ENCODE results near the gene NFATC1. TPM values are rescaled to one million over a fixed set of nuclear protein-coding genes. Genes with fewer than 3 reads are reported as not detected.

The NFATC1 gene
- total RNA-seq, 1 donor from 2014 or later = 6.1 TPM

- Mint-ChIP-seq H3K27ac (no peak overlapping the region), H3K4me3 (no peak overlapping the region), H3K9me3 (no peaks in the 10 kb centered on the region), H3K36me3 (no peaks in the 10 kb centered on the region), H3K27me3 (no peaks in the 10 kb centered on the region), H3K4me1 (ENCODE audit: unreplicated experiment) (peaks cover 4% of the 10 kb centered on the region)
- no peak for TF ChIP-seq CTCF (conservative IDR thresholded peaks at IDR 0.05)
- no peak for DNase-seq (ENCODE audit: extremely low spot score, unreplicated experiment)
Observed at GRCh38 chr18:79485788-79486355, 90.1 kb downstream of the NFATC1 start.

- Mint-ChIP-seq H3K9me3 (no peaks in the 10 kb centered on the region), H3K36me3 (no peaks in the 10 kb centered on the region), H3K4me1 (ENCODE audit: unreplicated experiment) (peaks cover 4% of the 10 kb centered on the region), H3K27me3 (no peaks in the 10 kb centered on the region), H3K27ac (no peak overlapping the region), H3K4me3 (no peak overlapping the region)
- no peak for DNase-seq (ENCODE audit: extremely low spot score, unreplicated experiment)
- no peak for TF ChIP-seq CTCF (conservative IDR thresholded peaks at IDR 0.05)
Observed at GRCh38 chr18:79486356-79487182, 90.8 kb downstream of the NFATC1 start.

GRCh38 chr18:79487183-79487800 lies 91.6 kb downstream of the NFATC1 start:
- Mint-ChIP-seq H3K9me3 (no peaks in the 10 kb centered on the region), H3K4me3 (no peak overlapping the region), H3K27ac (no peak overlapping the region), H3K36me3 (no peaks in the 10 kb centered on the region), H3K4me1 (ENCODE audit: unreplicated experiment) (peaks cover 4% of the 10 kb centered on the region), H3K27me3 (no peaks in the 10 kb centered on the region)
- no peak for DNase-seq (ENCODE audit: extremely low spot score, unreplicated experiment)
- TF ChIP-seq CTCF (conservative IDR thresholded peaks at IDR 0.05) = no peak

- no peak overlapping the region for H3K27ac Mint-ChIP-seq
- H3K9me3 Mint-ChIP-seq = no peaks in the 10 kb centered on the region
- TF ChIP-seq CTCF (conservative IDR thresholded peaks at IDR 0.05) = no peak
- no peaks in the 10 kb centered on the region for H3K36me3 Mint-ChIP-seq
- no peak for DNase-seq (ENCODE audit: extremely low spot score, unreplicated experiment)
- H3K4me3 Mint-ChIP-seq = no peak overlapping the region
- peaks cover 4% of the 10 kb centered on the region for H3K4me1 Mint-ChIP-seq (ENCODE audit: unreplicated experiment)
- H3K27me3 Mint-ChIP-seq = no peaks in the 10 kb centered on the region
Observed at GRCh38 chr18:79487801-79488201, 92.1 kb downstream of the NFATC1 start.

- no peaks in the 10 kb centered on the region for H3K36me3 Mint-ChIP-seq
- H3K4me3 Mint-ChIP-seq = no peak overlapping the region
- no peaks in the 10 kb centered on the region for H3K27me3 Mint-ChIP-seq
- no peak for DNase-seq (ENCODE audit: extremely low spot score, unreplicated experiment)
- peaks cover 4% of the 10 kb centered on the region for H3K4me1 Mint-ChIP-seq (ENCODE audit: unreplicated experiment)
- no peak for TF ChIP-seq CTCF (conservative IDR thresholded peaks at IDR 0.05)
- no peak overlapping the region for H3K27ac Mint-ChIP-seq
- no peaks in the 10 kb centered on the region for H3K9me3 Mint-ChIP-seq
Observed at GRCh38 chr18:79488311-79489050, 92.8 kb downstream of the NFATC1 start.

All from type B pancreatic cell (in vitro differentiated cells).